SK-N-SH (cell line): ENCODE data around the gene PPP3CB. TPM values are rescaled to one million over a fixed set of nuclear protein-coding genes. Genes with fewer than 3 reads are reported as not detected.

Experiments
- CTCF ChIA-PET: fragments of 300-600, 350-600 bp; formaldehyde crosslinking; extraction: SDS; loops from one replicate; lab custom pipeline; 2021; lab: Yijun Ruan, JAX
- POLR2A ChIA-PET: fragments of 350-600 bp; sonication (Branson Sonifier 250); formaldehyde crosslinking; extraction: SDS; loops from one replicate; lab custom pipeline; 2020; ENCODE audit warnings: antibody characterized with exemption, inconsistent platforms; lab: Yijun Ruan, JAX
- DNase-seq: peaks from one replicate; pipeline ENCODE4 v3.0.0; 2012
- H2AFZ ChIP-seq: fragments of 200-600 bp; sonication (generic); 2 replicates; pipeline ENCODE4 v1.8.1; 2016; ENCODE audit warnings: antibody characterized with exemption, mild to moderate bottlenecking, low read depth
- H3F3A ChIP-seq: fragments of 200-600 bp; sonication (generic); replicated peaks from 2 replicates; pipeline ENCODE3; 2016; ENCODE audit warnings: antibody characterized with exemption, mild to moderate bottlenecking; ENCODE audit not compliant: insufficient read depth
- H3K27ac ChIP-seq, 2 experiments: fragments of 200-500 bp in 1 of 2; fragments of 200-600 bp in 1 of 2; sonication (Bioruptor generic) in 1 of 2; sonication (generic), shearing (Covaris generic) in 1 of 2; 2 replicates each; pipeline versions ENCODE4 v1.5.1 to v1.6.1; 2014 to 2016; ENCODE audit warnings: low read depth in 2 of 2, inconsistent platforms in 1 of 2, low read length in 1 of 2, mild to moderate bottlenecking in 1 of 2, mixed read lengths in 1 of 2
- H3K27me3 ChIP-seq: fragments of 200-600 bp; sonication (generic), shearing (Covaris generic); 2 replicates; pipeline ENCODE4 v1.6.1; 2016; ENCODE audit warnings: mixed run types; ENCODE audit not compliant: insufficient read depth
- H3K36me3 ChIP-seq, 2 experiments: fragments of 200-500 bp in 1 of 2; fragments of 200-600 bp in 1 of 2; sonication (Bioruptor generic) in 1 of 2; sonication (generic) in 1 of 2; replicated peaks in 1 of 2; 2 replicates each; pipeline versions ENCODE3 to v1.5.1; 2014 to 2016; ENCODE audit warnings: low read length in 1 of 2, mild to moderate bottlenecking in 1 of 2; ENCODE audit not compliant: insufficient read depth in 2 of 2, control insufficient read depth in 1 of 2
- H3K4me1 ChIP-seq, 2 experiments: fragments of 200-500 bp in 1 of 2; fragments of 200-600 bp in 1 of 2; sonication (Bioruptor generic) in 1 of 2; sonication (generic), shearing (Covaris generic) in 1 of 2; 2 replicates each; pipeline versions ENCODE4 v1.5.1 to v1.6.1; 2014 to 2016; ENCODE audit warnings: low read depth in 1 of 2, low read length in 1 of 2, mixed run types in 1 of 2; ENCODE audit not compliant: insufficient read depth in 2 of 2, control insufficient read depth in 1 of 2
- H3K4me2 ChIP-seq: fragments of 200-600 bp; sonication (generic), shearing (Covaris generic); 2 replicates; pipeline ENCODE4 v1.6.1; 2017; ENCODE audit warnings: mixed run types
- H3K4me3 ChIP-seq, 2 experiments: fragments of 200-500 bp in 1 of 2; fragments of 200-600 bp in 1 of 2; sonication (Bioruptor generic) in 1 of 2; sonication (generic), shearing (Covaris generic) in 1 of 2; 2 replicates each; pipeline versions ENCODE4 v1.5.1 to v1.8.1; 2014 to 2016; ENCODE audit warnings: low read depth in 2 of 2, inconsistent platforms in 1 of 2, low read length in 1 of 2, mild to moderate bottlenecking in 1 of 2, mixed read lengths in 1 of 2, moderate library complexity in 1 of 2
- H3K79me2 ChIP-seq: fragments of 200-600 bp; sonication (generic); 2 replicates; pipeline ENCODE4 v1.8.1; 2017; ENCODE audit warnings: mild to moderate bottlenecking; ENCODE audit not compliant: insufficient read depth
- H3K9ac ChIP-seq: fragments of 200-600 bp; sonication (generic); 2 replicates; pipeline ENCODE4 v1.6.1; 2017; ENCODE audit warnings: mixed run types
- H3K9me2 ChIP-seq: fragments of 200-600 bp; sonication (generic); 2 replicates; pipeline ENCODE4 v1.6.1; 2017; ENCODE audit warnings: mixed run types
- H3K9me3 ChIP-seq: fragments of 200-600 bp; sonication (generic); 2 replicates; pipeline ENCODE4 v1.6.1; 2017; ENCODE audit warnings: mixed run types, mild to moderate bottlenecking, moderate library complexity
- H4K20me1 ChIP-seq: fragments of 200-600 bp; sonication (generic); 2 replicates; pipeline ENCODE4 v1.6.1; 2017; ENCODE audit warnings: mild to moderate bottlenecking, mixed run types; ENCODE audit not compliant: insufficient read depth
- CTCF ChIP-seq: fragments of 200-600 bp; sonication (generic); IDR thresholded peaks from 2 replicates; pipeline ENCODE4 v1.6.1; 2017; ENCODE audit warnings: antibody characterized with exemption, mild to moderate bottlenecking, moderate library complexity
- FOSL2 ChIP-seq: IDR thresholded peaks from 2 replicates; pipeline ENCODE4 v1.4.0; 2012; ENCODE audit warnings: low read depth, mild to moderate bottlenecking, moderate library complexity, borderline replicate concordance
- FOXM1 ChIP-seq: IDR thresholded peaks from 2 replicates; pipeline ENCODE4 v1.4.0; 2012; ENCODE audit warnings: low read depth, mild to moderate bottlenecking
- GATA2 ChIP-seq: sonication (generic); formaldehyde crosslinking; IDR thresholded peaks from 2 replicates; pipeline ENCODE4 v1.5.0; 2020; ENCODE audit warnings: mild to moderate bottlenecking, missing genetic modification reagents
- IRF3 ChIP-seq: fragments of 150-350 bp; IDR thresholded peaks from 2 replicates; pipeline ENCODE4 v1.6.1; 2016; ENCODE audit warnings: mild to moderate bottlenecking, low read depth, low read length
- MXI1 ChIP-seq: IDR thresholded peaks from 2 replicates; pipeline ENCODE4 v1.6.1; 2012; ENCODE audit warnings: mild to moderate bottlenecking, low read depth, low read length, improper control_type of control experiment
- NFIC ChIP-seq: IDR thresholded peaks from 2 replicates; pipeline ENCODE4 v1.4.0; 2012; ENCODE audit warnings: borderline replicate concordance
- NRF1 ChIP-seq: IDR thresholded peaks from 2 replicates; pipeline ENCODE4 v1.6.1; 2012; ENCODE audit warnings: low read depth, mild to moderate bottlenecking, low read length
- RAD21 ChIP-seq: IDR thresholded peaks from 2 replicates; pipeline ENCODE4 v1.6.1; 2012; ENCODE audit warnings: mild to moderate bottlenecking, low read length
- RCOR1 ChIP-seq: fragments of 150-350 bp; IDR thresholded peaks from 2 replicates; pipeline ENCODE4 v1.6.1; 2017; ENCODE audit warnings: antibody characterized with exemption, low read length
- REST ChIP-seq: IDR thresholded peaks from 2 replicates; pipeline ENCODE4 v1.6.1; 2012; ENCODE audit warnings: mild to moderate bottlenecking, low read depth, low read length, moderate library complexity
- RFX5 ChIP-seq: IDR thresholded peaks from 2 replicates; pipeline ENCODE4 v1.6.1; 2012; ENCODE audit warnings: mild to moderate bottlenecking, improper control_type of control experiment, low read length
- SMC3 ChIP-seq: IDR thresholded peaks from 2 replicates; pipeline ENCODE4 v1.6.1; 2012; ENCODE audit warnings: low read depth, low read length, improper control_type of control experiment
- TCF12 ChIP-seq: IDR thresholded peaks from 2 replicates; pipeline ENCODE4 v1.4.0; 2012
- USF1 ChIP-seq: IDR thresholded peaks from 2 replicates; pipeline ENCODE4 v1.4.0; 2012; ENCODE audit warnings: low read depth, borderline replicate concordance
- USF2 ChIP-seq: fragments of 150-350 bp; IDR thresholded peaks from 2 replicates; pipeline ENCODE4 v1.6.1; 2017; ENCODE audit warnings: antibody characterized with exemption, low read length, low read depth, borderline replicate concordance
- YY1 ChIP-seq: IDR thresholded peaks from 2 replicates; pipeline ENCODE4 v1.4.0; 2012; ENCODE audit warnings: low read depth, mild to moderate bottlenecking
- polyA plus RNA-seq, 3 experiments: library from polyadenylated mRNA; depleted of rRNA; stranded (reverse); fragments of >200 nt; gene quantifications; 2 replicates each; pipeline ENCODE4 v1.2.3, GENCODE V29; 2012

The PPP3CB gene
- polyA plus RNA-seq, 1 of the 3 experiments (the other 2 are of a cell fraction) = 14.5 TPM

GRCh38 chr10:73439055-73439454 lies 56.8 kb downstream of the PPP3CB start (continued):
- no peak for TF ChIP-seq RCOR1

GRCh38 chr10:73433538-73433867 lies 62.3 kb downstream of the PPP3CB start, which contains the start of gene MSS51:
Gene MSS51, minus strand, starts transcription at chr10:73433561. Its CDS starts 5,277 bp downstream, at chr10:73428284.
- Histone ChIP-seq H3K9ac (no peak within 1 kb of the TSS), H4K20me1 (no peaks in the 10 kb centered on the region), H3K79me2 (no peaks in the 10 kb centered on the region), H2AFZ (no peak within 1 kb of the TSS), H3K9me3 (no peaks in the 10 kb centered on the region), H3K4me2 (no peak within 1 kb of the TSS), H3F3A (no peaks in the 10 kb centered on the region), H3K4me3 (no peak within 1 kb of the TSS), H3K27me3 (no peaks in the 10 kb centered on the region), H3K36me3 (peaks cover 28 to 43% of the 10 kb centered on the region in 2 experiments), H3K9me2 (no peaks in the 10 kb centered on the region), H3K27ac (no peak within 1 kb of the TSS), H3K4me1 (peaks cover 0 to 3% of the 10 kb centered on the region in 2 experiments; a peak in 1 of 4 replicates)
- CTCF ChIA-PET = interaction anchor here (0.8 kb wide), 1 partner anchor 44 kb away, joined by 3 read pairs; no protein-coding TSS in a partner anchor
- no peak for DNase-seq
- POLR2A ChIA-PET = no interaction called here
- TF ChIP-seq MXI1 (no peak), RAD21 (no peak), NRF1 (no peak), IRF3 (no peak), GATA2 (CRISPR knock-in tag) (no peak), USF2 (no peak), REST (no peak), NFIC (no peak), RFX5 (no peak), YY1 (no peak), FOXM1 (no peak), CTCF (no peak), TCF12 (no peak), SMC3 (no peak), FOSL2 (no peak), USF1 (no peak)
